DMS153 treated with DMSO at 0.1 percent for 48 hours (cell line): ENCODE data around the gene RPL13.

Source experiments
- DNase-seq: peaks from one replicate; lab custom pipeline; 2025; ENCODE audit not compliant: unreplicated experiment; lab: John Stamatoyannopoulos, UW

The RPL13 gene

DNA sequence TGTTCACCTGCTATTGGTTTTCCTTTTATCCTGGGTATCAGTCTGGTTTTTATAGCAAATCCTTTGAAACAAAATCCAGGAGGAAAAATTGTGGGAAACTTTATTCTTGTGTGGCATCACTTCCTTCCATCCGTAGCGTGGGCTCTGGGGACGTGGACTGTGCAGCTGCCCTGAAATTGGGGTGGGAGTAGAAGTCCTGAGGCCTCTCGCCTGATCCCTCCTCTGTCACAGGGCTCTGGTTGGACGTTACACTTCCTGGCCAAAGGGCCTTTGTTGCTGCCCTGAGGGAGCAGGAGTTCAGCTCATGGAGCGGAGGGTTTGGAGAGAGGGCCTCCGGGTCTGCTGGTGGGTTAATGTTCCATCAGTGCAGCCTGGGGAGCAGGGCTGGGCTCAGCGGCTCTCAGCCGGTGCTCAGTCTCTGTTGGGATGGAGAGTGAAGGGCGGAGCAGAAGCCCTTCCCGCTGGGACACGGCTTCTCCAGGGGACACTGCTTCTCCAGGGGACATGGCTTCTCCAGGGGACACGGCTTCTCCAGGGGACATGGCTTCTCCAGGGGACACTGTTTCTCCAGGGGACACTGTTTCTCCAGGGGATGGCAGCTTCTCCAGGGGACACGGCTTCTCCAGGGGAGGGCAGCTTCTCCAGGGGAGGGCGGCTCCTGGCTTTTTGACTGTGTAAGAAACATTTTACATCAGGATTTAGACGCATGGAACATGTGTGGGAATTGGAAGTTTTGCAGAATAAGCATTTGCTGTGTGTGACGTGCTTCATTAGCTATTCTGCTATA lies 15.2 kb upstream of the RPL13 start:
- no peak for DNase-seq

DNA sequence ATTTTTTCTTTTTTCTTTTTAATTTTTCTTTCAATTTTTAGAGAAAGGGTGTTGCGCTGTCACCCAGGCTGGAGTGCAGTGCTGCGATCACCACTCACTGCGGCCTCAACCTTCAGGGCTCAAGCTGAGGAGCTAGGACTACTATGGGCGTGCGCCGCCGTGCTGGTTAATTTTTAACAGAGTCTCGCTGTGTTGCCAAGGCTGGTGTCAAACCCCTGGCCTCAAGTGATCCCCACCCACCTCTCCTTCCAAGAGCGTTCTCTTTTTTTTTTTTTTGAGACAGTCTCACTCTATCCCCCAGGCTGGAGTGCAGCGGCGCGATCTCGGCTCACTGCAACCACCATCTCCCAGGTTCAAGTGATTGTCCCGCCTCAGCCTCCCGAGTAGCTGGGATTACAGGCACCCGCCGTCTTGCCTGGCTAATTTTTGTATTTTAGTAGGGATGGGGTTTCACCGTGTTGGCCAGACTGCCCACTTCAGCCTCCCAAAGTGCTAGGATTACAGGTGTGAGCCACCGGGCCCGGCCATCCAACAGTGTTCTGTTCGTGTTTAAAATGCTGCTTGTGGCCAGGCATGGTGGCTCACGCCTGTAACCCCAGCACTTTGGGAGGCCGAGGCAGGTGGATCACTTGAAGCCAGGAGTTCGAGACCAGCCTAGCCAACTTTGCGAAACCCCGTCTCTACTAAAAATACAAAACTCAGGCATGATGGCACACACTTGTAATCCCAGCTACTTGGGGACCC lies 14.5 kb upstream of the RPL13 start:
- DNase-seq: no peak

DNA sequence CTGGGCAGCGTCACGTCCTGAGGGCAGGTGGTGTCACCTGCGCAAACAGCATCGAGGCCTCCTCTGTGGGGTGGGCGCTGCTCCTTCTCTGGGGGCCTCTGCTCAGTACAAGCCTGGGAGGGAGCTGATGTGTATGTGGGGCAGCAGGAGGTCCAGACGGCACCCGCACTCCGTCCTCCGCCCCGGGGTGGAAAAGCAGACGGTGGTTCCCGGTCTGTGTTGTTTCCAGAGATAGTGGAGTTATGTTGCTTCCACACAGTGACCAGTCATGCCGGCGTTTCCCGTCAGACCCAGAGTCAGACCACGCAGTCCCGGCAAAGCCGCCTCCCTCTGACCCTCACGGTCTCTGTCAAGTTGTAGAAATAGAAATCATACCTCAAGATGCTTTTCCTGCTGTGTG lies 13.7 kb upstream of the RPL13 start:
- DNase-seq: no peak

DNA sequence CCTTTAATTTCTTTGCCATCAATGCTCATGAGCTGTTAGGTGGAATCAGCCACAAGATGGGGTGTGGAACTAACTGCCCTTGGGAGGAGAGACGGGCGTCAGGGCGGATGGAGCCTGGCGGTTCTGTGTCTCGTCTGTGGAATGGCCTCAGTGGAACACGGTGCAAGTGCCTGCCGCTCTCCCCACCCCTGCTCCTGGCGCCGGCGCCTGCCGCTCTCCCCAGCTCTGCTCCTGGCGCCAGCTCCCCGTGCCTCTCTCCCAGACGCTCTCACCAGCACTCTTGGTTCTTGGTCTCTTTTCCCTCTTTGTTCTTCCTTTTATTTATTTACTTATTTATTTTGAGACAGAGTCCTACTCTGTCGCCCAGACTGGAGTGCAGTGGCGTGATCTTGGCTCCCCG lies 13.2 kb upstream of the RPL13 start:
- DNase-seq: no peak

DNA sequence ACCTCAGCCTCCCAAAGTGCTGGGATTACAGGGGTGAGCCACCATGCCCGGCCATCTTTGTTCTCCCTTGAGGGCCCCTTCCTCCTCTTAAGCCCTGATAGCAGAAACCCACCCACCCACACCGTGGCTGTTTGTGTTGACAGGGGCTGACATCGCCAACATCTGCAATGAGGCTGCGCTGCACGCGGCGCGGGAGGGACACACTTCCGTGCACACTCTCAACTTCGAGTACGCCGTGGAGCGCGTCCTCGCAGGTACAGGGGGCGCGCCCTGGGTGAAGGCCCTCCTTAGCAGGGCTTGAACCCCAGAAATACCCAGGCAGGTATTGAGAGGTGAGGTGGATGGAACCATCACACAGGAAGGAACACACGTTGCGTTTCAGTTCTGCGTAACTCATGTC lies 12.6 kb upstream of the RPL13 start:
- DNase-seq: no peak

DNA sequence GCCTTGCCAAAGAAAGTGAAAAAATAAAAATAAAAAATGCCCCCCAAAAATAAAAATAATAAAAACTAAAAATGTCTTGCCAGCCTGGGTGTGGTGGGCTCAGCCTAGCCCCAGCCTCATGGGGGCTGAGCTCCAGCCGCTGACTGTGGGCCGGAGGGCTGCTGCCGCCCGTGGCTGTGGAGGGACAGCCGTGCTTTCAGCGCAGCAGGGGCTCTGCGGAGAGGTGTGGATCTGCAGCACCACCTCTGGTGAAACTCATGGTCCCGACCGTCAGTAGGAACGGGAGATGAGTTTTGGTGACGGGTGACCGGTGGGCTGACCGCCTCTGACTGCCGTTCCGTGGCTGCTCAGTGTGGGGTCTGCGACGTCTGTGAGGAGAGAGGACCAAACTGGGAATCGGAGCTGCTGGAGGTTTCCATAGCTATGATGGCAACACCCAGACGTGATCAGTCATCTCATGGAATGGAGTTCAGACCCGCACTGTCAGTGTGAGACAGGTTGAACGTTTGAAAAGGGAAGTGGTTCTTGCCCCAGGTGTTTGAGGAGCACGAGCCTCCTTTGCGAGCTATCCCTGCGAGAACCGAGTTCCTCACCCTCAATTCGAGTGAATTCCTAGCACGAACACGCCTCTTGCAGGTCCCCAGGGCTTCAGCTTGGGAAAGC lies 12.0 kb upstream of the RPL13 start:
- no peak for DNase-seq

GRCh38 chr16:89549007-89549700 lies 11.3 kb upstream of the RPL13 start:
- no peak for DNase-seq

GRCh38 chr16:89550421-89551007 lies 10.0 kb upstream of the RPL13 start:
- no peak for DNase-seq

DNA sequence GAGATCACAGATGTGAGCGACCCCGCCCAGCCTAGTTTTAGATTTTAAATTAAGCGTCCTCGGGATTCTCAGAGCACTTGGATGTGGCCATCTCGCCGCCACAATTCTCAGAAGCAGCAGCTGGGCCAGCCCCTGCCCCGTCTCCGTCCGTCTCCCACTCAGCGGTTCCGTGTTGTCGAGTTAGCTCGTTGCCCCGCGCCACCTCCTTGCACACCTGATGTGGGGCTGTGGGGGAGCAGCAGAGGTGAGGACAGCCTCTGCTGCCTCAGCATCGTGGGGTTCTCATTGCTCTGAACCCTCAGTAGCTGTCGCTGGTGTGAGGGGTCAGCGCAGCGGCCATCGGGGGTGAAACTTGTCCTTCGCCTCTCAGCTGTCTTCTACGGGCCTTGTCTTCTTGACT lies 8.2 kb upstream of the RPL13 start:
- no peak for DNase-seq

DNA sequence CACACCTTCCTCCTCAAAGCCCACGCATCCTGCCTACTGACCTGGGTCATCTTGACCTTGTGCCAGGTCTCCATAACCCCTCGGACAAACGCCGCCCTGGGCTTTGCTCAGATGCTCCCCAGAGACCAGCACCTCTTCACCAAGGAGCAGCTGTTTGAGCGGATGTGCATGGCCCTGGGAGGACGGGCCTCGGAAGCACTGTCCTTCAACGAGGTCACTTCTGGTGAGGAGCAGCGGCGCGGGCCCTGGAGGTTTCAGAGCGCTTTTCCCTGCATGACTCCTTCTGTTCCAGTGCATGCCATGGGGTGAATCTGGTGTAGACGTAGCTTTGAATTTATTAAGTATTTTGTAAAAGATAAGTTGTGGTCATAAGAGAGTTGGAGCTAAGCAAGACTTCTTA lies 7.6 kb upstream of the RPL13 start:
- no peak for DNase-seq

- DNase-seq: no peak
Measured at GRCh38 chr16:89553733-89554132, 6.7 kb upstream of the RPL13 start.

- DNase-seq: no peak
Measured at GRCh38 chr16:89554343-89554742, 6.1 kb upstream of the RPL13 start.

- no peak for DNase-seq
Measured at GRCh38 chr16:89555265-89555664, 5.2 kb upstream of the RPL13 start.

DNA sequence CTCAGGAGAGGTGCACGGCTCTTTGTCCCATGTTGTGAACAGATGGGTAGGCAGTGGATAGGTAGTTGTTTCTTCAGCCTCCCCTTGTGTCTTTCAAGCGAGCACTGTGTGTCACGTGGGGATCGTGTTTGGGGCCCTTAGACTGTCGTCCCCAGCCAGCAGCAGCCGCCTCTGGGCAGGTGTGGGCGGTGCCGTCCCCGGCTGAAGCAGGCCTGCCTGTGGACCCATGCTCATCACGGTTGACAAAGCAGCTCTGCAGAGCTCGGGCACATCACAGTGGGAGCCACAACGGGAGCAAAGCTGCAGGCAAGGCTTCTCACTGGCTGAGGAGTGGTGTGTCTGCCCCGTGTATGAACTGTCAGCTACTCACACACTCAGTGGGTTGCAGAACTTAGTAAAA lies 4.7 kb upstream of the RPL13 start:
- no peak for DNase-seq

GRCh38 chr16:89556750-89557689 lies 3.5 kb upstream of the RPL13 start:
- DNase-seq: peak; percentile 8

DNA sequence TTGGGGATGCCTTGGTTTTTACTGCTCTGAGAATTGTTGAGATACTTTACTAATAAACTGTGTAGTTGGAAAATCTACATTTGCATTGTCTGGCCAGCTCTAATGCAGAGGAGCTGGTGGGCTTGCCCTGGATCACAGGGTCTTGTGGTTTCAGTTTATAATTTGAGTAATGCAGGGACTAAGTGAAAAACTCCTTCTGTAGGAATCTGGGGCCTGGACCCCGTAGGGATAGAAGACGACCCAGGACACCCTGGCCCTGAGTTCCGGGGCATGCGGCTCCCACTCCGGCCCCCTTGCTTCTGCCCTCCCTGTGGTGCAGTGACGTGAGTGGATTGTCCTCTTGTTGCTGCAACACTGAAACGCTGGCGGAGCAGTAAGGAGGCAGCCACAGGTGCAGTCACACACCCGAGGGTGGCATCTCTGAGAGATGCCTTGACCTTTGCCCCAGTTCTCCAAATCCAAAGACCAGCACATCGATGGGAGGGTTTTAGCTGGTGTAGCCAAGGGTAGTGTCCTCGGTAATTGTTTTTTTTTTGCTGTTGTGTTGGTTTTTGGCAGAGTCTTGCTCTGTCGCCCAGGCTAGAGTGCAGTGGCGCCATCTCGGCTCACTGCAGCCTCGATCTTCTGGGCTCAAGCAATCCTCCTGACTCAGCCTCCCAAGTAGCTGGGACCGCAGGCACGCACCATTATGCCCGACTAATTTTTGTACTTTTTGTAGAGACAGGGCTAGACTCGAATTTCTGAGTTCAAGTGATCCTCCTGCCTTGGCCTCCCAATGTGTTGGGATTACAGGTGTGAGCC lies 2.6 kb upstream of the RPL13 start:
- no peak for DNase-seq

DNA sequence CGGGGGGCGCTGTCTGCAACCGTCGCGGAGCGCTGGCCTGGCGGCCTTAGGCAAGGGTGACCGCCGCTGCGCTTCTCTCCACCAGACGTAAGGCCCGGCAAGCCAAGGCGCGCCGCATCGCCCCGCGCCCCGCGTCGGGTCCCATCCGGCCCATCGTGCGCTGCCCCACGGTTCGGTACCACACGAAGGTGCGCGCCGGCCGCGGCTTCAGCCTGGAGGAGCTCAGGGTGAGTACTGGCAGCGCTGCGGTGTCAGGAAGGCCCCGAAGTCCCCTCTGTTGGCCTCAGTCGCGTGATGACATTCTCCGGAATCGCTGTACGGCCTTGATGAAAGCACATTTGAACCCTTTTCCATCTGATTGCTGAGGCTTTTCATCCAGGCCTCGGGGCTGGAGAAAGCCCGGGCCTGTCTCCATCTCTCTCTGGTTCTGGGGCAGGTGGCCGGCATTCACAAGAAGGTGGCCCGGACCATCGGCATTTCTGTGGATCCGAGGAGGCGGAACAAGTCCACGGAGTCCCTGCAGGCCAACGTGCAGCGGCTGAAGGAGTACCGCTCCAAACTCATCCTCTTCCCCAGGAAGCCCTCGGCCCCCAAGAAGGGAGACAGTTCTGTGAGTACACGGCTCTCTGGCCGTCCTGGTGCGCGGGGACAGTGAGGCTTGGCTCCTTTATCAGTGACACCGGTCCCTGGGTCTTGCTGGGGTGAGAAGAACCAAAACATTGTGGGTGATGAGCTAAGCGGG lies 831 bp downstream of the RPL13 start:
- no peak for DNase-seq

DNA sequence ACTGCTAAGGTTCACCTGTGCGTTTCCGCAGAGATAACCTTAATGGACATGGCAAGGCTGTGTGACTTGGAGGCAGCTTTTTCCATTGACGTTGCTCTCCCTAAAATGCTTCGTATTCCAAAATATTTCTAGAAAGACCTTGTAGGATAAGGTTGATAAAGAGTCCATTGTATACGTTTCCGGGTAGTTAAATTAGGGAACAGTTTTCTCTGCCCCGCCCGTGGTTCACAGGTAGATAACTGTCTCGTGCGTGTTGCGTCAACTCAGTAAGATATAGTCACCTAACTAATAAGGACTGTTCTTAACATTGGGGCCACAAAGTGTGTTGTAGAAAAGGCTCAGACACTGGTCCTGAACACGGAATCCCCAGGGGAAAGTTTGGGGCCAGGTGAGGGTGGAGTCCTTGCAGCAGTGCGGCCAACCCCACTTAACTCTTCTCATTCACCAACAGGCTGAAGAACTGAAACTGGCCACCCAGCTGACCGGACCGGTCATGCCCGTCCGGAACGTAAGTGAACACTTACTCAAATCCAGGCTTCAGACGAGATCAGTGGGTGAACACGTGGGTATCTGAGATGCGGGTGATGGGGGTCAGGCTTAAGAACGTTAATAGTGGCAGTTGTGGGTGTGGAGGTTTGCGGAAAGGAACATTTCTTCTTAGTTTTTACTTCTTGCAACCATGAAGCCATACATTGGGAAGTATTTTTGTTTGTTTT lies 1.6 kb downstream of the RPL13 start:
- no peak for DNase-seq
